Fibroblast of mammary gland (primary cell): ENCODE results near the gene KCND3.
"Not testable (repeated sequence)": the region's sequence is repeated elsewhere in the genome, so short reads cannot be mapped to it uniquely, and the experiment has no call there.

Experiments used
- DNase-seq: peaks from one replicate; pipeline ENCODE4 v3.0.0-alpha.2; 2010; ENCODE audit warnings: low read depth
- H3K4me3 ChIP-seq: 2 replicates; pipeline ENCODE4 v1.5.1; 2011; ENCODE audit warnings: low read depth, mild to moderate bottlenecking, low read length, moderate library complexity; ENCODE audit not compliant: control insufficient read depth
- TF ChIP-seq, protein P1 (sequence below): conservative IDR thresholded peaks from 2 replicates; pipeline ENCODE4 v1.5.1; 2011; ENCODE audit warnings: low read depth, low read length, inconsistent platforms; ENCODE audit not compliant: control insufficient read depth, insufficient read depth

KCND3 gene

DNA sequence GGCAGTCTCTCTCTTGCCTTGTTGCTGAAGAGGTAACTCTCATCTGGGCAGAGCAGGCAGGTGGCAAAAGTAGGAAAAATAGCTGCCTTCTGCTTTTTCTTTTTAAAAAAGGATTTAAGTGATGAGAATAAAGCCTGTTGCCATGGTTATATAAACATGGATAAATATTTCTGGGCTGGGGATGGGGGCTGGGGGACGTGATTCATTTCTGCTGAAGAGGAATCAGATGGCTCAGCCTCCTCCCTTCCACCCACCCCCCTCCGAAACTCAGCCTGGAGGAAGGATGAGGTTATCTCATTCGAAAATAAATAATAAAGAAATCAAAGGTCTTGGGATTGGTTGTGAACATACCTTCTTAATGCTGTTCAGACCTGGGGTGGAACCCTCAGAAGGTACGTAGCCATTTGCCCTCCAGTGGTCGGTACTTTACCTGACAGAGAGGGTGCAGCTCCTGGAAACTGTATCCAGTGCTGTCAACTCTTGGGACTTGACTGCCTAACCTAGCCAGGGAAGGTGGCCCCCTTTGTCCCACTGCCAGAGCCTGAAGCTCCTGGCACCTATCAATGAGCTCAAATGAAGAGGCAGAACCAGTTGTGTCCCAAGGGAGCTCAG is 246.4 kb downstream of the KCND3 start:
- no peak for DNase-seq
- H3K4me3 ChIP-seq: no peak overlapping the region
- TF ChIP-seq, protein P1, sequence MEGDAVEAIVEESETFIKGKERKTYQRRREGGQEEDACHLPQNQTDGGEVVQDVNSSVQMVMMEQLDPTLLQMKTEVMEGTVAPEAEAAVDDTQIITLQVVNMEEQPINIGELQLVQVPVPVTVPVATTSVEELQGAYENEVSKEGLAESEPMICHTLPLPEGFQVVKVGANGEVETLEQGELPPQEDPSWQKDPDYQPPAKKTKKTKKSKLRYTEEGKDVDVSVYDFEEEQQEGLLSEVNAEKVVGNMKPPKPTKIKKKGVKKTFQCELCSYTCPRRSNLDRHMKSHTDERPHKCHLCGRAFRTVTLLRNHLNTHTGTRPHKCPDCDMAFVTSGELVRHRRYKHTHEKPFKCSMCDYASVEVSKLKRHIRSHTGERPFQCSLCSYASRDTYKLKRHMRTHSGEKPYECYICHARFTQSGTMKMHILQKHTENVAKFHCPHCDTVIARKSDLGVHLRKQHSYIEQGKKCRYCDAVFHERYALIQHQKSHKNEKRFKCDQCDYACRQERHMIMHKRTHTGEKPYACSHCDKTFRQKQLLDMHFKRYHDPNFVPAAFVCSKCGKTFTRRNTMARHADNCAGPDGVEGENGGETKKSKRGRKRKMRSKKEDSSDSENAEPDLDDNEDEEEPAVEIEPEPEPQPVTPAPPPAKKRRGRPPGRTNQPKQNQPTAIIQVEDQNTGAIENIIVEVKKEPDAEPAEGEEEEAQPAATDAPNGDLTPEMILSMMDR: no peak

DNA sequence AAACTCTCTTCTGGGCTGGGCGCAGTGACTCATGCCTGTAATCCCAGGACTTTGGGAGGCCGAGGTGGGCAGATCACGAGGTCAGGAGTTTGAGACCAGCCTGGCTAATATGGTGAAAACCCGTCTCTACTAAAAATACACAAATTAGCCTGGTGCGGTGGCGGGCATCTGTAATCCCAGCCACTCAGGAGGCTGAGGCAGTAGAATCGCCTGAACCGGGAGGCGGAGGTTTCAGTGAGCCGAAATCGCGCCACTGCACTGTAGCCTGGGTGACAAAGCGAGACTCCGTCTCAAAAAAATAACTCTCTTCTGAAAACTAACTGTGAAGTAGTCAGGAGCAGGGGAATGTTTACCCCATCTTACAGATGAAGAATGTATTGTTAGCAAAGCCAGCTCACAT is 247.2 kb downstream of the KCND3 start:
- H3K4me3 ChIP-seq, DNase-seq: not testable (repeated sequence)

DNA sequence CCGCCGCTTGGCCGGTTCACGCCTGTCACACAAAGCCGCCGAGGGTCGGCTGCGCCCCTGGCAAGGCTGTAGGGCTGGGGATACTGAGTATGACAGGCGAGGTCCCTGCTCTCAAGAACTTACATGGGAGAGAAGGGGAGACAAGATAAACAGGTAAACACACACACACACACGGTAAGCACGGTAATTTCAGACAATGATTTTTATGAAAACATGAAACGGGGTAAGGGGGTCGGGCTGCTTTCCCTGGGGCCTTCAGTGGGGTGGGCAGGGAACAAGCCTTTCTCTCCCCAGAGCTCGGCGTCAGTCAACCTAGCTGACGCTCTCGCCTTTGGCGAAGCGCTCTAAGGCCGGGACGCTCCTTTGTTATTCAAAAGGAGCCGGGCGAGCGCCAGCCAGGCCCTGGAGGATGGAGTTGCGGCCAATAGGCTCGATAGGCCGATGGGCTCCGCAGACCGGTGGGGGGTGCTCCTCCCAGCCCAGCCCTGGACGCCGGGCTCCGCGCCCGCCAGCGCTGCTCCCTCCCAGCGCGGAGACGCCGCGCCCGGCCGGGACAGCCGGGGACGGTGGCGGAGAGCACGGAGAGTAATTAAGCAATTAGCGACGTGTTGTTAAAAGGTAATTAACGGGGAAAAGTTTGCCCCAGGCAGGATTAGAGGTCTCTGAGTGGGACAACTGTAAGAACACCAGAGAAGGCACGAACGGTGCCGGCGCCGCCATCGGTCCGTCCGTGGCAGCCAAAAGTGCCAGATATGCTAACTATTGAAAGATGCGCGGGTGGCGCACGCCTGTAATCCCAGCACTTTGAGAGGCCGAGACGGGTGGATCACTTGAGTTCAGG is 249.3 kb downstream of the KCND3 start:
- TF ChIP-seq, protein P1: no peak
- H3K4me3 ChIP-seq: peak overlapping the region; percentile 61
- peak; percentile 57 for DNase-seq

DNA sequence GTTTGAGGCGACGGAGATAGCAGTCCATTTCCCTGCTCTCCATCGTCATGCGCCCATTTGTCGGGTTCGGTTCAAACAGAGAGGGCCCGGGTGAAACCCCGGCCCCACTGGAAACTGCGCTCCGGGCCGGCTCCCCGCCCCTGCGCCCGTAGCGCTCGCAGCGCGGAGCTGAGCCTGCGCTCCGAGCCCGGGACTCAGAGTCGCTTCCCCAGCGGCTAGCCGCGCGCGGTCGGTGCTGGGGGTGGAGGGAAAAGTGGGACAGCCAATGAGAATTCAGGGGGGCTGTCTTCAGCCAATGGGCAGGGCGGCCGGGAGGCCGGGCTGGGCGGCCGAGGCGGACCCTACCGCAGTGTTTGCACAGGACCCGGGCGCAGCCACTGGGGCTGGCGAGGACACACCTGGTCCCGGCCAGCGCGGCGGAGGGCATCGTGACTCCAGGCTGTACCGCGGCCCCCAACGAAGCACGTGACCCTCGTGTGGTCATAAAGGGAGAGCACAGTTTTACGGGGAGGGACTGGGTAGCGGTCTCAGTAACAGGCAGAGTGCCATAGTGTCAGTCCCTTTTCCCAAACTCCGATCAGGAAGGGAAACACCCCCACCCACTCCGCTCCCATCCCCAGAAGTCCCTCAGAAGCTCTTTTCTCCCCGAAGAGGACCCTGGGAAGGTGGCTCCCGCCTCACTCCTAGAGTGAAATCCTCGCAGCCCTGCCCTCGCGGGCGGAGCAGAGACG is 250.1 kb downstream of the KCND3 start, which contains the start of gene INKA2:
Gene INKA2 (minus strand): TSS at position 202 of the 731 bp plus-strand sequence. CDS start 153 bp downstream, at position 49.
- H3K4me3 ChIP-seq: peak within 1 kb of the TSS; percentile 61
- DNase-seq: peak; percentile 73
- TF ChIP-seq, protein P1: no peak

DNA sequence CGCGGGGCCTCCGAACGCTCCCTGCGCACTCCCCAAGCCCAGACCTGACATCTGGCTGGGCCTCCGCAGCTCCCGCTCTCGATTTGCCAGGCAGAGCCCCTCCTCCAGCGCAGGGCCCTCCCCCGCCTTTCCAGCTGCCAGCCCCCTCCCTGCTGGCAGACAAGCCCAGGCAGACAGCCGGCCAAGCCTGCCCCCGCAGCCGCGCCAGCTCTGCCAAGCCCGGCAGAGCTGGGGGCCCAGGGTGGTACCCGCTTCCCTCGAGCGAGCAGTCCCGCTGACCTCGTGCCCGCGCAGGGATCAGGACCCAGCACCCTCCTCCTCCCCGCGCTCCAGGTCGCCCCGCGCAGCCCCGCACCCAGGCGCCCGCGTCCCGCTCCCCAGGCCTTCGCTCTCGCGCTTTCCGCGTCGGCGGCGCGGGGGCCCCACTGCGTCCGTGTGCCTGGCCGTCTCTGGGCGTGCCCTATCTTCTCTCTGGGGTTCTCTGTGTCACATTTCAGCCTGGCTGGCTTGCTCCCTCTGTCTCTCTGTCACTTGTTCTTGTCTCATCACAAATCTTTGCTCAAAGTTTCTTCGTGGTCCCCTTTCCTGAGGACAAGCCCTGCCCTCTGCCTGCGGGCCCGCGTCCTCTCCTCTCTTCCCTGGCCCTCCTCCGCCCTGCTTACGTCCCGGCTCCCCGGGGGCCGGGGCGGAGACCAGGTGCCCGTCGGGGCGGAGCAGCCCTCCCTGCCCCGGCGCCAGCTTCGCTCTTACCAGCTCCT is 250.9 kb downstream of the KCND3 start:
- peak; percentile 51 for DNase-seq
- TF ChIP-seq, protein P1: no peak
- H3K4me3 ChIP-seq: peak overlapping the region; percentile 61

DNA sequence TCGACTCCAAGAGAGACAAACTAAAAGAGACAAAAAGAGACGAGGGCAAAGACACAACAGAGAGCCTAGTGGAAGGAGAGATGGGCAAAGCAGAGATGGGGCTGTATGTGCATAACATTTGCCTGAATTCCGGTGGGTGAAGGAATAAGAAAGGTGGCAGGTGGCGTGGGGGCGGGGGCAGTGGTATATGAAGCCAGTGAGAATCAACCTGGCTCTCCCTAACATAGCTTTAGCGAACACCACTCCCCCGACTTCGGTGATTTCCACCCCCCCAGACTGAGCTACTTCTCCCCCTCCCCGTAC is 251.4 kb downstream of the KCND3 start:
- DNase-seq: no peak
- peak overlapping the region; percentile 61 for H3K4me3 ChIP-seq
- TF ChIP-seq, protein P1: no peak
